SK-N-SH (cell line): ENCODE results near the gene TADA2A. TPM values are rescaled to one million over a fixed set of nuclear protein-coding genes. Genes with fewer than 3 reads are reported as not detected.

Experiments
- CTCF ChIA-PET: fragments of 300-600, 350-600 bp; formaldehyde crosslinking; extraction: SDS; loops from one replicate; lab custom pipeline; 2021; lab: Yijun Ruan, JAX
- POLR2A ChIA-PET: fragments of 350-600 bp; sonication (Branson Sonifier 250); formaldehyde crosslinking; extraction: SDS; loops from one replicate; lab custom pipeline; 2020; ENCODE audit warnings: antibody characterized with exemption, inconsistent platforms; lab: Yijun Ruan, JAX
- DNase-seq: peaks from one replicate; pipeline ENCODE4 v3.0.0; 2012
- H2AFZ ChIP-seq: fragments of 200-600 bp; sonication (generic); 2 replicates; pipeline ENCODE4 v1.8.1; 2016; ENCODE audit warnings: antibody characterized with exemption, mild to moderate bottlenecking, low read depth
- H3F3A ChIP-seq: fragments of 200-600 bp; sonication (generic); replicated peaks from 2 replicates; pipeline ENCODE3; 2016; ENCODE audit warnings: antibody characterized with exemption, mild to moderate bottlenecking; ENCODE audit not compliant: insufficient read depth
- H3K27ac ChIP-seq, 2 experiments: fragments of 200-500 bp in 1 of 2; fragments of 200-600 bp in 1 of 2; sonication (Bioruptor generic) in 1 of 2; sonication (generic), shearing (Covaris generic) in 1 of 2; 2 replicates each; pipeline versions ENCODE4 v1.5.1 to v1.6.1; 2014 to 2016; ENCODE audit warnings: low read depth in 2 of 2, inconsistent platforms in 1 of 2, low read length in 1 of 2, mild to moderate bottlenecking in 1 of 2, mixed read lengths in 1 of 2
- H3K27me3 ChIP-seq: fragments of 200-600 bp; sonication (generic), shearing (Covaris generic); 2 replicates; pipeline ENCODE4 v1.6.1; 2016; ENCODE audit warnings: mixed run types; ENCODE audit not compliant: insufficient read depth
- H3K36me3 ChIP-seq, 2 experiments: fragments of 200-500 bp in 1 of 2; fragments of 200-600 bp in 1 of 2; sonication (Bioruptor generic) in 1 of 2; sonication (generic) in 1 of 2; replicated peaks in 1 of 2; 2 replicates each; pipeline versions ENCODE3 to v1.5.1; 2014 to 2016; ENCODE audit warnings: low read length in 1 of 2, mild to moderate bottlenecking in 1 of 2; ENCODE audit not compliant: insufficient read depth in 2 of 2, control insufficient read depth in 1 of 2
- H3K4me1 ChIP-seq, 2 experiments: fragments of 200-500 bp in 1 of 2; fragments of 200-600 bp in 1 of 2; sonication (Bioruptor generic) in 1 of 2; sonication (generic), shearing (Covaris generic) in 1 of 2; 2 replicates each; pipeline versions ENCODE4 v1.5.1 to v1.6.1; 2014 to 2016; ENCODE audit warnings: low read depth in 1 of 2, low read length in 1 of 2, mixed run types in 1 of 2; ENCODE audit not compliant: insufficient read depth in 2 of 2, control insufficient read depth in 1 of 2
- H3K4me2 ChIP-seq: fragments of 200-600 bp; sonication (generic), shearing (Covaris generic); 2 replicates; pipeline ENCODE4 v1.6.1; 2017; ENCODE audit warnings: mixed run types
- H3K4me3 ChIP-seq, 2 experiments: fragments of 200-500 bp in 1 of 2; fragments of 200-600 bp in 1 of 2; sonication (Bioruptor generic) in 1 of 2; sonication (generic), shearing (Covaris generic) in 1 of 2; 2 replicates each; pipeline versions ENCODE4 v1.5.1 to v1.8.1; 2014 to 2016; ENCODE audit warnings: low read depth in 2 of 2, inconsistent platforms in 1 of 2, low read length in 1 of 2, mild to moderate bottlenecking in 1 of 2, mixed read lengths in 1 of 2, moderate library complexity in 1 of 2
- H3K79me2 ChIP-seq: fragments of 200-600 bp; sonication (generic); 2 replicates; pipeline ENCODE4 v1.8.1; 2017; ENCODE audit warnings: mild to moderate bottlenecking; ENCODE audit not compliant: insufficient read depth
- H3K9ac ChIP-seq: fragments of 200-600 bp; sonication (generic); 2 replicates; pipeline ENCODE4 v1.6.1; 2017; ENCODE audit warnings: mixed run types
- H3K9me2 ChIP-seq: fragments of 200-600 bp; sonication (generic); 2 replicates; pipeline ENCODE4 v1.6.1; 2017; ENCODE audit warnings: mixed run types
- H3K9me3 ChIP-seq: fragments of 200-600 bp; sonication (generic); 2 replicates; pipeline ENCODE4 v1.6.1; 2017; ENCODE audit warnings: mixed run types, mild to moderate bottlenecking, moderate library complexity
- H4K20me1 ChIP-seq: fragments of 200-600 bp; sonication (generic); 2 replicates; pipeline ENCODE4 v1.6.1; 2017; ENCODE audit warnings: mild to moderate bottlenecking, mixed run types; ENCODE audit not compliant: insufficient read depth
- CTCF ChIP-seq: fragments of 200-600 bp; sonication (generic); IDR thresholded peaks from 2 replicates; pipeline ENCODE4 v1.6.1; 2017; ENCODE audit warnings: antibody characterized with exemption, mild to moderate bottlenecking, moderate library complexity
- ELF1 ChIP-seq: IDR thresholded peaks from 2 replicates; pipeline ENCODE4 v1.4.0; 2012
- GABPA ChIP-seq: IDR thresholded peaks from 2 replicates; pipeline ENCODE4 v1.4.0; 2012; ENCODE audit warnings: low read depth, mild to moderate bottlenecking
- IRF3 ChIP-seq: fragments of 150-350 bp; IDR thresholded peaks from 2 replicates; pipeline ENCODE4 v1.6.1; 2016; ENCODE audit warnings: mild to moderate bottlenecking, low read depth, low read length
- MAX ChIP-seq: IDR thresholded peaks from 2 replicates; pipeline ENCODE4 v1.4.0; 2012; ENCODE audit warnings: low read depth
- MXI1 ChIP-seq: IDR thresholded peaks from 2 replicates; pipeline ENCODE4 v1.6.1; 2012; ENCODE audit warnings: mild to moderate bottlenecking, low read depth, low read length, improper control_type of control experiment
- RCOR1 ChIP-seq: fragments of 150-350 bp; IDR thresholded peaks from 2 replicates; pipeline ENCODE4 v1.6.1; 2017; ENCODE audit warnings: antibody characterized with exemption, low read length
- SIN3A ChIP-seq: IDR thresholded peaks from 2 replicates; pipeline ENCODE4 v1.6.1; 2012; ENCODE audit warnings: low read depth, mild to moderate bottlenecking, low read length, moderate library complexity, borderline replicate concordance
- TCF12 ChIP-seq: IDR thresholded peaks from 2 replicates; pipeline ENCODE4 v1.4.0; 2012
- TEAD4 ChIP-seq: IDR thresholded peaks from 2 replicates; pipeline ENCODE4 v1.4.0; 2012; ENCODE audit warnings: mild to moderate bottlenecking, borderline replicate concordance; ENCODE audit not compliant: insufficient read depth
- USF1 ChIP-seq: IDR thresholded peaks from 2 replicates; pipeline ENCODE4 v1.4.0; 2012; ENCODE audit warnings: low read depth, borderline replicate concordance
- USF2 ChIP-seq: fragments of 150-350 bp; IDR thresholded peaks from 2 replicates; pipeline ENCODE4 v1.6.1; 2017; ENCODE audit warnings: antibody characterized with exemption, low read length, low read depth, borderline replicate concordance
- ZBTB33 ChIP-seq: IDR thresholded peaks from 2 replicates; pipeline ENCODE4 v1.4.0; 2012; ENCODE audit warnings: low read depth, borderline replicate concordance
- WGBS: methylation state at CpG from one replicate; pipeline ENCODE4 v1.1.6; 2017; ENCODE audit warnings: low lambda C conversion rate; 5-methylcytosine and 5-hydroxymethylcytosine counted together
- polyA plus RNA-seq, 3 experiments: library from polyadenylated mRNA; depleted of rRNA; stranded (reverse); fragments of >200 nt; gene quantifications; 2 replicates each; pipeline ENCODE4 v1.2.3, GENCODE V29; 2012
- TF ChIP-seq, protein P1 (sequence below): IDR thresholded peaks from 2 replicates; pipeline ENCODE4 v1.6.1; 2012; ENCODE audit warnings: mild to moderate bottlenecking, low read depth, low read length, moderate library complexity

The TADA2A gene
- polyA plus RNA-seq, 1 of the 3 experiments (the other 2 are of a cell fraction), result 9.7 TPM

DNA sequence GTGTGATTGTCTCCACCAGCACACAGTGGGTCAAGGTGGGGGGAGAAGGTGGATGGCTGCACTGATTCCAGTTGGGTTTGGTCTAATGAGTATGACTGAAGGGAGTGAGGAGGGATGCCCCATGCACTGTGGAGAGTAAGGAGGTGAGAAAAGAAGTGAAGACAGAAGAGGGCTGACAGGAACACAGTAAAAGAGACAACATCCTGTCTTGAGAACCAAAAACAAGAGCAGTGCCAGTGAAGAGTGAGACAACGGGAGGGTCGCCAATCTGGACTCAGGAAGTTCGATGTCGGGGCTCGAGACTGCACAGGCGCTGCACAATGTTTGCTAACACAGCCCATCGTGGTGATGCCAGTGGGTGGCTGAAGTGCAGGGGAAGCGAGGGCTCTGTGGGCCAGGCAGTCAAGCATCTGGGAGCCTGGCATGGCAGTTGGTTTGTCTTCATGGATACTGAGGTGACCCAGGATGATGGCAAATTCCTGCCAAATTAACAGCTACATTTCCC is 117.1 kb downstream of the TADA2A start:
- H2AFZ ChIP-seq, result no peak overlapping the region
- H3K27me3 ChIP-seq, result no peaks in the 10 kb centered on the region
- no peaks in the 10 kb centered on the region for H3K9me3 ChIP-seq
- peaks cover 0 to 8% of the 10 kb centered on the region in 2 experiments; a peak in 1 of 4 replicates for H3K4me1 ChIP-seq
- no peak overlapping the region for H3K9ac ChIP-seq
- 93% methylated on average over 6 of the region's 8 CpGs for WGBS
- no peak for DNase-seq
- peaks cover 45 to 55% of the 10 kb centered on the region in 2 experiments for H3K36me3 ChIP-seq
- no peak overlapping the region for H3K4me2 ChIP-seq
- TF ChIP-seq IRF3 (no peak), ZBTB33 (no peak), GABPA (no peak), SIN3A (no peak), TCF12 (no peak), RCOR1 (no peak)
- no peaks in the 10 kb centered on the region for H3K79me2 ChIP-seq
- no peaks in the 10 kb centered on the region for H3F3A ChIP-seq
- ChIA-PET CTCF (interaction anchor here (1.1 to 1.5 kb wide), 3 partner anchors 39 to 116 kb away, joined by 3 read pairs; partner anchors contain the start of gene SYNRG), POLR2A (no interaction called here)
- H4K20me1 ChIP-seq, result no peaks in the 10 kb centered on the region
- H3K27ac ChIP-seq, result no peak overlapping the region
- H3K9me2 ChIP-seq, result no peaks in the 10 kb centered on the region
- H3K4me3 ChIP-seq, result no peak overlapping the region

GRCh38 chr17:37527249-37527851 is 120.7 kb downstream of the TADA2A start:
- no peaks in the 10 kb centered on the region for H3K79me2 ChIP-seq
- POLR2A ChIA-PET, result no interaction called here
- H2AFZ ChIP-seq, result no peak overlapping the region
- 70% methylated on average over 5 of the region's 5 CpGs for WGBS
- no peaks in the 10 kb centered on the region for H3K9me3 ChIP-seq
- H3K4me2 ChIP-seq, result no peak overlapping the region
- no peaks in the 10 kb centered on the region for H3K4me1 ChIP-seq
- H3K36me3 ChIP-seq, result peaks cover 63 to 64% of the 10 kb centered on the region in 2 experiments
- no peaks in the 10 kb centered on the region for H4K20me1 ChIP-seq
- H3K27me3 ChIP-seq, result no peaks in the 10 kb centered on the region
- no peak overlapping the region for H3K9ac ChIP-seq
- no peak overlapping the region for H3K27ac ChIP-seq
- no peaks in the 10 kb centered on the region for H3F3A ChIP-seq
- peak; percentile 53 for DNase-seq
- H3K9me2 ChIP-seq, result no peaks in the 10 kb centered on the region
- CTCF ChIA-PET, result interaction anchor here (0.6 to 3.2 kb wide), 38 partner anchors 8 to 301 kb away, joined by 3 to 44 read pairs (median 5); partner anchors contain the start of genes DDX52 and SYNRG
- H3K4me3 ChIP-seq, result peak overlapping the region in 1 of 2 experiments; percentile 28; a peak in 1 of 4 replicates
- TF ChIP-seq USF2, result no peak
- TF ChIP-seq RCOR1, result no peak
- TF ChIP-seq GABPA, result no peak
- TF ChIP-seq USF1, result no peak
- TF ChIP-seq SIN3A, result no peak
- TF ChIP-seq CTCF, result peak; percentile 78
- TF ChIP-seq ELF1, result no peak
- TF ChIP-seq, protein P1, sequence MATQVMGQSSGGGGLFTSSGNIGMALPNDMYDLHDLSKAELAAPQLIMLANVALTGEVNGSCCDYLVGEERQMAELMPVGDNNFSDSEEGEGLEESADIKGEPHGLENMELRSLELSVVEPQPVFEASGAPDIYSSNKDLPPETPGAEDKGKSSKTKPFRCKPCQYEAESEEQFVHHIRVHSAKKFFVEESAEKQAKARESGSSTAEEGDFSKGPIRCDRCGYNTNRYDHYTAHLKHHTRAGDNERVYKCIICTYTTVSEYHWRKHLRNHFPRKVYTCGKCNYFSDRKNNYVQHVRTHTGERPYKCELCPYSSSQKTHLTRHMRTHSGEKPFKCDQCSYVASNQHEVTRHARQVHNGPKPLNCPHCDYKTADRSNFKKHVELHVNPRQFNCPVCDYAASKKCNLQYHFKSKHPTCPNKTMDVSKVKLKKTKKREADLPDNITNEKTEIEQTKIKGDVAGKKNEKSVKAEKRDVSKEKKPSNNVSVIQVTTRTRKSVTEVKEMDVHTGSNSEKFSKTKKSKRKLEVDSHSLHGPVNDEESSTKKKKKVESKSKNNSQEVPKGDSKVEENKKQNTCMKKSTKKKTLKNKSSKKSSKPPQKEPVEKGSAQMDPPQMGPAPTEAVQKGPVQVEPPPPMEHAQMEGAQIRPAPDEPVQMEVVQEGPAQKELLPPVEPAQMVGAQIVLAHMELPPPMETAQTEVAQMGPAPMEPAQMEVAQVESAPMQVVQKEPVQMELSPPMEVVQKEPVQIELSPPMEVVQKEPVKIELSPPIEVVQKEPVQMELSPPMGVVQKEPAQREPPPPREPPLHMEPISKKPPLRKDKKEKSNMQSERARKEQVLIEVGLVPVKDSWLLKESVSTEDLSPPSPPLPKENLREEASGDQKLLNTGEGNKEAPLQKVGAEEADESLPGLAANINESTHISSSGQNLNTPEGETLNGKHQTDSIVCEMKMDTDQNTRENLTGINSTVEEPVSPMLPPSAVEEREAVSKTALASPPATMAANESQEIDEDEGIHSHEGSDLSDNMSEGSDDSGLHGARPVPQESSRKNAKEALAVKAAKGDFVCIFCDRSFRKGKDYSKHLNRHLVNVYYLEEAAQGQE, result no peak
- TF ChIP-seq MAX, result no peak
- TF ChIP-seq MXI1, result no peak
- no peak for TF ChIP-seq TEAD4
